Measurements from ENCODE around the gene EPHA7.

Gene EPHA7

DNA sequence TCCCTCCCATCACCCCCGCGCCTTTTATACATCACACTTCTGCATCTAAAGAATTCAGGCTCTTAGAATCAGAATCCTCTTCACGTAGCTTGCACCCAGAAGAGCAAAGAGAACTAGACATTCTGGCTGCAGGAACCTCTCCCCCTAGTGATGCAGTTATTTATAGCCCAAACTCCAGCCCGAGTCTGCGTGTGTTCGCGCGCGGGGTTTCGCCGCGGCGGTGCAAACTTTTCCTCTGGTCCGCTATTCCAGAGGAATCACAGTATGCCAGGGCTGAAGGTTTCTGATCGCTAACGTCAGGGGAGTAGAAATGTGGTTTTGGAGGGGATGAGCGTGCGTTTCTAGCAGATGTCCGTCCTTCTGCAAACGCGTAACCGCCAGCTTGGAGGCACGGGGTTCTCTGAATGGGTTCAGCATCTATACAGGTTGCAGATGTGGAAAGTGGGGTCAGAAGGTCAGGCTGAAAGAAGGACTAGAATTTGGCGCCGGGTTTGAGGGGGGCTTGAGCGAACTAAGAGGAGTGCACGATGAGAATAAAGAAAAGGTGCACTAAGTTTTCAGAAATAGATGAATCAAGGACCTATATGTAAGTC is 1.8 kb downstream of the EPHA7 start:
- peak overlapping the region; percentile 92 for H3K27ac ChIP-seq
- peak; percentile 36 for DNase-seq (ENCODE audit: low spot score)
- TF ChIP-seq, protein P1, sequence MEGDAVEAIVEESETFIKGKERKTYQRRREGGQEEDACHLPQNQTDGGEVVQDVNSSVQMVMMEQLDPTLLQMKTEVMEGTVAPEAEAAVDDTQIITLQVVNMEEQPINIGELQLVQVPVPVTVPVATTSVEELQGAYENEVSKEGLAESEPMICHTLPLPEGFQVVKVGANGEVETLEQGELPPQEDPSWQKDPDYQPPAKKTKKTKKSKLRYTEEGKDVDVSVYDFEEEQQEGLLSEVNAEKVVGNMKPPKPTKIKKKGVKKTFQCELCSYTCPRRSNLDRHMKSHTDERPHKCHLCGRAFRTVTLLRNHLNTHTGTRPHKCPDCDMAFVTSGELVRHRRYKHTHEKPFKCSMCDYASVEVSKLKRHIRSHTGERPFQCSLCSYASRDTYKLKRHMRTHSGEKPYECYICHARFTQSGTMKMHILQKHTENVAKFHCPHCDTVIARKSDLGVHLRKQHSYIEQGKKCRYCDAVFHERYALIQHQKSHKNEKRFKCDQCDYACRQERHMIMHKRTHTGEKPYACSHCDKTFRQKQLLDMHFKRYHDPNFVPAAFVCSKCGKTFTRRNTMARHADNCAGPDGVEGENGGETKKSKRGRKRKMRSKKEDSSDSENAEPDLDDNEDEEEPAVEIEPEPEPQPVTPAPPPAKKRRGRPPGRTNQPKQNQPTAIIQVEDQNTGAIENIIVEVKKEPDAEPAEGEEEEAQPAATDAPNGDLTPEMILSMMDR (conservative IDR thresholded peaks at IDR 0.05; ENCODE audit: low read depth) = no peak
- ChIA-PET CTCF (interaction anchor here (0.6 kb wide), 1 partner anchor 8 kb away, joined by 3 read pairs; no protein-coding TSS in a partner anchor), POLR2A (ENCODE audit: low non-redundant PET) (no interaction called here)

- DNase-seq (ENCODE audit: low spot score) = peak; percentile 11
- H3K27ac ChIP-seq = peak overlapping the region; percentile 92
- TF ChIP-seq, protein P1 (conservative IDR thresholded peaks at IDR 0.05; ENCODE audit: low read depth) = no peak
- ChIA-PET CTCF (interaction anchor here (0.6 kb wide), 1 partner anchor 8 kb away, joined by 3 read pairs; no protein-coding TSS in a partner anchor), POLR2A (ENCODE audit: low non-redundant PET) (no interaction called here)
Measured at GRCh38 chr6:93416571-93417420, 2.6 kb downstream of the EPHA7 start.

- CTCF ChIA-PET = no interaction called here
- TF ChIP-seq, protein P1 (conservative IDR thresholded peaks at IDR 0.05; ENCODE audit: low read depth) = no peak
- no peak for DNase-seq (ENCODE audit: low spot score)
- H3K27ac ChIP-seq = no peak overlapping the region
- POLR2A ChIA-PET (ENCODE audit: low non-redundant PET) = no interaction called here
Measured at GRCh38 chr6:93413190-93413589, 6.2 kb downstream of the EPHA7 start.

- TF ChIP-seq, protein P1 (conservative IDR thresholded peaks at IDR 0.05; ENCODE audit: low read depth) = no peak
- no peak for DNase-seq (ENCODE audit: low spot score)
- ChIA-PET CTCF (no interaction called here), POLR2A (ENCODE audit: low non-redundant PET) (no interaction called here)
- no peak overlapping the region for H3K27ac ChIP-seq
Measured at GRCh38 chr6:93412452-93412851, 6.9 kb downstream of the EPHA7 start.

DNA sequence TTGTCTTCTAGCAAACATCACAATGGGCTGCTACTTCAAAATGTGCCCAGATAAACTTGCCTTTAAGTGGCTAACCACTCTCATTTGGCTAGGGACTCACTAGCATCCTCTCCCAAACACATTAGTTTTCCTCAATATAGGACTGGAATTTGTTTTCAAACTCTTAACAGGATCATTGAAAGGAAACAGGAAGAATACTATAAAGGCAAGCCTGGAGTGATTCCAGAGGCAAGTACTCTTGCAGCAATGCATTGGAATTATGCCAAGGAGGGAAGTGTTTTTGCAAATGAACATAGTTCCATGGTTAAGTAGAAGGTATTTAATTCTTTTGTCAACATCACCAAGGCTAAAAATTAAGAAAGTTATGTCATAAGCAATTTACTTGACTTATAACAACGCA is 12.2 kb downstream of the EPHA7 start:
- no peak for DNase-seq (ENCODE audit: low spot score)
- TF ChIP-seq, protein P1 (conservative IDR thresholded peaks at IDR 0.05; ENCODE audit: low read depth) = no peak
- CTCF ChIA-PET = interaction anchor here (0.6 kb wide), 1 partner anchor 34 kb away, joined by 3 read pairs; no protein-coding TSS in a partner anchor
- no peak overlapping the region for H3K27ac ChIP-seq
- POLR2A ChIA-PET (ENCODE audit: low non-redundant PET) = no interaction called here

DNA sequence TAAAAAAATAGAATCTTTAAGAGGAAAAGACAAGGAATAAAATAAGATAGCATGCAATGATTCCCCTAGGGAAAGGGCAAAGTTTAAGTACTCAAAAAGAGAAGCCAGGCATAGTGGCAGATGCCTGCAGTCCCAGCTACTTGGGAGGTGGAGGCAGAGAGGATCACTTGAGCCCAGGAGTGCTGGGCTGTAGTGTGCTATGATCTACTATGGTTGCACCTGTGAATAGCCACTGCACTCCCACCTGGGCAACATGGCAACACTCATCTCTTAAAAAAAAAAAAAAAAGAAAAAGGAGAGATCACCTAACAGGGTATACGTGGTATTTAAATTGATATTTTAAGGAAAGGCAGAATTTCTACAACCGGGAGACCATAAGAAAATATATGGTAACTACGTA is 16.0 kb downstream of the EPHA7 start:
- TF ChIP-seq, protein P1 (conservative IDR thresholded peaks at IDR 0.05; ENCODE audit: low read depth) = no peak
- no peak overlapping the region for H3K27ac ChIP-seq
- POLR2A ChIA-PET (ENCODE audit: low non-redundant PET) = no interaction called here
- DNase-seq (ENCODE audit: low spot score) = no peak
- CTCF ChIA-PET = interaction anchor here (0.7 kb wide), 1 partner anchor 17 kb away, joined by 3 read pairs; no protein-coding TSS in a partner anchor
